Measurements from ENCODE around the gene CDC42EP5. TPM values are rescaled to one million over a fixed set of nuclear protein-coding genes. Genes with fewer than 3 reads are reported as not detected.
"Not testable (repeated sequence)": the region's sequence is repeated elsewhere in the genome, so short reads cannot be mapped to it uniquely, and the experiment has no call there.

Gene CDC42EP5
- total RNA-seq (2014; rRNA removed; shearing (Covaris generic)): 1.2 and 8.8 TPM in 2 replicates

DNA sequence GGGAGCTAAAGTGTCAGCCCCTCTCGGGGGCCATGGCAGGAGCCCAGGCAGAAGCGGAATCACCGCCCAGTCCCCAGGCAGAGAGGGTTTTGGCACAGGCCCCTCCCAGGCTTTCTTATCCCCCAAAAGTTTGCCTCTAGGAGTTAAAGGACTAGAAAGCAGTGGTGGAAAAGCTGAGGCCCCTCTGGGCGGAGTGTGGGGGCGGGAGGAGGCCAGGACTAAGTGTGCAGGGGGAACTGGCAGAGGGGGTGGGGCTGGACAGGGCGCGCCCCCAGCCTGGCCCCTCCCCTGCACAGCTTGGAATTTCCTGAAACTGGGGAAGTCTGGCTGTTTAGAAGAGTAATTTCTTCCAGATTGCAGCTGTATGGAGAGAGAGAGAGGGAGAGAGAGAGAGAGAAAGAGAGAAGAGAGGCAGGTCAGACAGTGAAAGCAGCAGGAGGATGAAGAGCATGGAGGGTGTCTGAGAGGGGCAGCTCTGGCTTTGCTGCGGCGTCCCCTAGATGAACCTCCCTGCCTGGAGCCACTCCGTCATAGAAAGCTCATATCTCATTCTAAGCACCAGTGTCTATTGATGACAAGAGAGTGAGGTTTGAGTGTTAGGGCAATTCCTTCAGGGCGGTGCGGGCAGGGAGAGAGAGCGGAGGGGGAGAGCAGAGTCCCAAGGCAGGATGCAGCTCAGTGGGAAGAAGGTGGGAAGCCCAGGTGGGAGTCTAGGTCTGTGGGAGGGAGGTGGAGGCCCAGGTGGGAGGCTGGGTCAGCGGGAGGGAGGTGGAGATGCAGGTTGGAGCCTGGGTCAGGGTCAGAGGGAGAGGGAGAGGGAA lies at the start of gene CDC42EP5:
TSS of gene CDC42EP5 (minus strand) at position 226 of the 821 bp plus-strand sequence. CDS start 7,749 bp downstream, outside the sequence.
- Histone ChIP-seq H3K9me3 (replicated peaks) (no peaks in the 10 kb centered on the region), H3K27me3 (replicated peaks) (no peaks in the 10 kb centered on the region), H3K4me1 (replicated peaks) (peaks cover 12% of the 10 kb centered on the region), H3K4me3 (peak within 1 kb of the TSS; percentile 33), H3K27ac (peak within 1 kb of the TSS; percentile 53), H3K36me3 (no peaks in the 10 kb centered on the region)
- DNase-seq (ENCODE audit: low read depth in 1 of 2, low spot score in 2 of 2): peak; percentile 72 to 79

DNA sequence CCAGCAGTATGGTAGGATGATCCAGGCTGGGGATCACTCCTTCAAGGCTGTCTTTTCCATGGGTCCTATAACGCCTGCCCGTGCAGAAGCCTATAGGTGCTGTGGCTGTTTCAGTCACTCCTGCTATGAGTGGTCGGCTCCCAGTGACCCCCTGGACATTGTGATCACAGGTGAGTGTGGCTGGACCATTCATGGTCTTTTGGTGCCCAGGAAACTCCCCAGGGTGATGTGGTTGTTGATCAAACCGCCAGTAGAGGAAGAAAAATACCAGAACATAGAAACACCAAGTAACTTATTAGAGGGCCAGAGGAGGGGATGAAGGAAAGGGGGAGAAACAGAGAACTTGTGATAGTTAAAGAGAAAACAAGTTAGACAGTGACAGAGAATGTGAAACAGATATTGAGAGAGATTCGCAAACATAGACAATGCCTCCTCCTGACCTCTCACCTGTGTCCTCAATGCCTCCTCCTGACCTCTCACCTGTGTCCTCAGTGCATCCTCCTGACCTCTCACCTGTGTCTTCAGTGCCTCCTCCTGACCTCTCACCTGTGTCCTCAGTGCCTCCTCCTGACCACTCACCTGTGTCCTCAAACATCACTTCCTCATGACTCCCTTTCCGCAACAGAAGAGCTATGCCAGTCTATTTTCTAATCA lies 48.9 kb upstream of the CDC42EP5 start:
- no peaks in the 10 kb centered on the region for H3K36me3 ChIP-seq
- no peaks in the 10 kb centered on the region for H3K4me1 ChIP-seq (replicated peaks)
- DNase-seq (ENCODE audit: low read depth in 1 of 2, low spot score in 2 of 2): no peak
- no peak overlapping the region for H3K4me3 ChIP-seq
- no peaks in the 10 kb centered on the region for H3K9me3 ChIP-seq (replicated peaks)
- H3K27me3 ChIP-seq (replicated peaks): no peaks in the 10 kb centered on the region
- no peak overlapping the region for H3K27ac ChIP-seq

DNA sequence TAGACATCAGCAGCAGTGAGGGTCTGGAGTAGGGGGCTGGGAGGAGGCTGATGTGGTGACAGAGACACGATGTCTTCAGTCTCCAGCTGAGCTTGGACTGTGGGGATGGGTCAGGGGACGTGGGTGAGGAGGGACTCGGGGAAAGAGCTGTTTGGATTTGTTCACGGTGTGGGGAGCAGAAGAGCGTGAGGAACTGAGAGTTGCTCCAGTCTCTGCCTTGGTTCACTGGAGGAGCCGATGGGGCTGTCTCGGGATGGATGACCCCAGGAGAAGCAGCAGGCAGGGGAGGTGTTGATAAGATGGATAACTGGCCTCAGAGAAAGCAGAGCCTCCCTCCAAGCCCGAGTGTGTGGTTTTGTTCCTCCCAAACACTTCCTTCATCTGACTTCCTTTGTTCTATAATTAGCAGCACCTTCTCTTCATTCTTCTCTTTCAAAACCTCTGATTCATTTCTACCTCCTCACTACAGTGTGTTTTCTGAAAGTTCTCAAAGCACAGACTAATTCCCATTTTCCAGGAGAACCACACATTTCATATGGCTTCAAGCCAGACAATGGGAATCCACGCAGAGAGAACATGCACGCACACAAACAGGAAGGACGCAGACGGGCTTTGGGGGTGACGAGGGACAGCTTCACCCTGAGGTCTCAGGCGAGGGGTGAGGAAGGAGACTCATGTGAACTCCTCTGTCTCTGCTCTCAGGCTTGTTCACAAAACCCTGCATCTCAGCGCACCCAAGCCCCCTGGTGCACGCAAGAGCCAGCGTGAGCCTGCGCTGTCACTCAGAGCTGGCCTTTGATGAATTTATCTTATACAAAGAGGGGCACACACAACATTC lies 48.1 kb upstream of the CDC42EP5 start:
- Histone ChIP-seq H3K27ac (no peak overlapping the region), H3K27me3 (replicated peaks) (no peaks in the 10 kb centered on the region), H3K9me3 (replicated peaks) (no peaks in the 10 kb centered on the region), H3K4me1 (replicated peaks) (no peaks in the 10 kb centered on the region), H3K4me3 (no peak overlapping the region), H3K36me3 (no peaks in the 10 kb centered on the region)
- no peak for DNase-seq (ENCODE audit: low read depth in 1 of 2, low spot score in 2 of 2)

DNA sequence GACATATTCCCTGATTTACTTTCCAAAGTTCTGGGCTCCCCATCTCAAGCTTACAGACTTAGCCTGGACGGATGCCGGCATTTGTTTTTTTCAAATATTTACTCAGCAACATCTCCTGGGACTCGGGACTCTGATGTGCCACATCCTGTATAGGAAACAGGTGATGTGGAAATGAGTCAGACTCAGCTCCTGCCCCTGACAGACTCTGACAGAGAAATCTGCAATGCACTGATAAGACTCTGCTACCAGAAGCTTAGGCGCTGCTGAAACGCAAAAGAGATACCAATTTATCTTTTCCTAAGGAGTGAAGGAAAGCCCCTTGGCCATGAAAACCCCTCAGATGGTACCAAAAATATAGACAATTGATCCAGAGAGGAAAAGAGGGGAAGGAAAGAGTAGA lies 45.7 kb upstream of the CDC42EP5 start:
- no peaks in the 10 kb centered on the region; the same call in 1 of the 2 replicates for H3K27me3 ChIP-seq (replicated peaks)
- H3K9me3 ChIP-seq (replicated peaks): no peaks in the 10 kb centered on the region
- no peaks in the 10 kb centered on the region for H3K36me3 ChIP-seq
- H3K4me1 ChIP-seq (replicated peaks): no peaks in the 10 kb centered on the region
- no peak overlapping the region for H3K27ac ChIP-seq
- DNase-seq (ENCODE audit: low read depth in 1 of 2, low spot score in 2 of 2): no peak
- H3K4me3 ChIP-seq: no peak overlapping the region

DNA sequence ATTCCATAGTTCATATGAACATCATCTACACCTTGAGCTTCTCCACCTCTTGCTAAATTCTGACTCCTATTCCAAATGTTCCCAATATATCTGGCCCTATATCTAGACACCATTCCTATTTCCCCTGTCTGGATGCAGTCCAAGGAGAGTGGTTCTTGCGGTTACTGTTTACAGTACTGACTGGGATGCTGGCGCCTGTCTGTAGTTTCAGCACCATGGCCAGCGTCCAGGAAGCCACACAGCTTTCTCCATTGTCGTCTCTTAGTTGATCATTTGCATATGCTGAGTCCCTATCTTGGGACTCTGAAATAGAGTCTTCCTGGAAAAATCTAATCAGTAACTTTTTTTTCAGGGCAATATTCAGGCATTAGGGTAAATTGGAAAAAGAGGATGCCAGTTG lies 44.4 kb upstream of the CDC42EP5 start:
- Histone ChIP-seq H3K27ac (no peak overlapping the region), H3K9me3 (replicated peaks) (no peaks in the 10 kb centered on the region), H3K4me1 (replicated peaks) (no peaks in the 10 kb centered on the region), H3K4me3 (no peak overlapping the region), H3K36me3 (no peaks in the 10 kb centered on the region), H3K27me3 (replicated peaks) (no peaks in the 10 kb centered on the region; the same call in 1 of the 2 replicates)
- DNase-seq (ENCODE audit: low read depth in 1 of 2, low spot score in 2 of 2): peak; percentile 12 to 54

DNA sequence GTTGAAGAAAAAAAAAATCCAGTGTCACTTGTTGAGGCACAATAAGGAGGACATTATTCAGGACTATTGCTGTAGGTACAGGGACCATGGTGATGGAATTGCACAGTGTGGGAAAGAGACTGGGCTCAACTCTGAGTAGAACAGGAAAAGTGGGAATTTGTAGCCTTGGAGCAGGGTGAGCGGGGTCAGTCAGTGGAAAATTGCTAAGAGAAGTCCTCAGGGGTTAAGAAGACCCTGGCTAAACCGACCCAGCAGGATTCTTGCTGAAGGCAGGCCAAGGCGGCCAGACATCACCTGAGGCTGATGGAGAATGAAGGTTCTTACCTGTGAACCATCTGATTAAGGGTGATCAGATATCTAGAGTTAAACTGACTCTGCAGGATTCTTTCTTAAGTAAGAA lies 42.1 kb upstream of the CDC42EP5 start:
- no peaks in the 10 kb centered on the region for H3K4me1 ChIP-seq (replicated peaks)
- no peaks in the 10 kb centered on the region for H3K36me3 ChIP-seq
- H3K9me3 ChIP-seq (replicated peaks): no peaks in the 10 kb centered on the region
- no peaks in the 10 kb centered on the region; the same call in 1 of the 2 replicates for H3K27me3 ChIP-seq (replicated peaks)
- no peak for DNase-seq (ENCODE audit: low read depth in 1 of 2, low spot score in 2 of 2)
- no peak overlapping the region for H3K4me3 ChIP-seq
- no peak overlapping the region for H3K27ac ChIP-seq

DNA sequence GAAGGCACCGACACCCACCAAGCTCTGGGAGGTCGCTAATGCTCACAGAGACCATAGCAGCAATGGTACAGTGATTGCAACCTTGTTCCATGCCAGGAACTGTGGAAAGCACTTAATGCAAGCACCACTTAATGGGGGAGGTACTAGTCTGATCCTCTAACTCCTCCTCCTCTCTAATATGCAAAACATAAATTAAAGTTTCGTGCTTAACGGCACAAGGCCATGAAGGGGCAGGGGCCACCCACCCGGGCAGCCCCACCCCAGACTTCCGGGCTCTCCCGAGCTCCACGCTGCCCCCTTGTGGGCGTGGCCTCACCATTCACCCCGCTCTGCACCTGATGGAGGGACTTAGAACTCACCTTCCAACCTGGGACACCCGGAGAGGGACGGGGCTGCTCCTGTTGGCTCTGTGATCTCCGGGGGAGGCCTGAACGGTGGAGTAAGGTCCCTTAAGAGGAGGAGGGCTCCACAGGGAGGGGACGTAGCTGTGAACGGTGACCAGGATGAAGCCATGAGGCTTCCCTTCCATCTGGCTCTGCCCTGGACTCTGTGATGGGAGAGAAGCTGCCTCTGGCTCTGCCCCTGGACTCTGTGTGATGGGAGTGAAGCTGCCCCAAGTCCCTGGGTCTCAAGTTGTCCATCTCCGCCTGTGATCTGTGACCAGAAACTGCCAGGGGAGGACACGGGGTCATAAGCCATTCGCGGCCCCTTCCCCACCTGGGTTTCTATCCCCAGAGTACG lies 36.3 kb upstream of the CDC42EP5 start:
- not testable (repeated sequence) for H3K4me3 ChIP-seq; H3K4me1 ChIP-seq (replicated peaks)

DNA sequence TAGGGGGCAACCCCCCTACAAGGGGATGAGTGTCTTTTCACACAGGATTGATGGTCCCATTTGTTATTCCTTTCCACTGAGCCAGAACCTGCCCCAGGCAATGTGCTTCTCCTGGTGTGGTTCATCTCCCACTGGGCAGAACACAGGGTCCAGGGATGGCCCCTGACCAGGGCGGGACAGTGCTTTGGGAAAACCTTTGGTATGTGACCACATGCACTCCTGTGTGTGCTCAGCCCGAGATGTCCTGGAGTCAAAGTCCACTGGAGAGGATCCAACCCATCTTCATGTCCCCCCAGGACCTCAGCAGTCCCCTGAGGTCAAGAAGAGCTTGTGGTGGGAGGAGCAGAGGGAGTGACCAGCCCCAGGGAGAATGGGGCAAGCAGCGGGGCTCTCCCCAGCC lies 35.4 kb upstream of the CDC42EP5 start:
- H3K27ac ChIP-seq; H3K27me3 ChIP-seq (replicated peaks); H3K36me3 ChIP-seq; H3K4me1 ChIP-seq (replicated peaks); H3K4me3 ChIP-seq; H3K9me3 ChIP-seq (replicated peaks); DNase-seq (ENCODE audit: low read depth in 1 of 2, low spot score in 2 of 2): not testable (repeated sequence)

More for the DNA sequence above, 36.3 kb upstream of the CDC42EP5 start:
- not testable (repeated sequence) for H3K9me3 ChIP-seq (replicated peaks); DNase-seq (ENCODE audit: low read depth in 1 of 2, low spot score in 2 of 2); H3K36me3 ChIP-seq; H3K27me3 ChIP-seq (replicated peaks); H3K27ac ChIP-seq

DNA sequence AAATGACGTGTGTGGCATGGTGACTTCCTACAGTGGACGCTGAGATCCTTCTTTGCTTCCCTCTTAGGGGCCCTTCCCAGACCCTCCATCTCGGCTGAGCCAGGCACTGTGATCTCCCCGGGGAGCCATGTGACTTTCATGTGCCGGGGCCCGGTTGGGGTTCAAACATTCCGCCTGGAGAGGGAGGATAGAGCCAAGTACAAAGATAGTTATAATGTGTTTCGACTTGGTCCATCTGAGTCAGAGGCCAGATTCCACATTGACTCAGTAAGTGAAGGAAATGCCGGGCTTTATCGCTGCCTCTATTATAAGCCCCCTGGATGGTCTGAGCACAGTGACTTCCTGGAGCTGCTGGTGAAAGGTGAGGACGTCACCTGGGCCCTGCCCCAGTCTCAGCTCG lies 34.7 kb upstream of the CDC42EP5 start:
- Histone ChIP-seq H3K4me3 (no peak overlapping the region), H3K27me3 (replicated peaks) (0 out of 2 replicates have a peak, but pooled peaks cover 3% of the 10 kb centered on the region), H3K9me3 (replicated peaks) (no peaks in the 10 kb centered on the region), H3K36me3 (no peaks in the 10 kb centered on the region), H3K4me1 (replicated peaks) (no peaks in the 10 kb centered on the region), H3K27ac (no peak overlapping the region)
- no peak for DNase-seq (ENCODE audit: low read depth in 1 of 2, low spot score in 2 of 2)

DNA sequence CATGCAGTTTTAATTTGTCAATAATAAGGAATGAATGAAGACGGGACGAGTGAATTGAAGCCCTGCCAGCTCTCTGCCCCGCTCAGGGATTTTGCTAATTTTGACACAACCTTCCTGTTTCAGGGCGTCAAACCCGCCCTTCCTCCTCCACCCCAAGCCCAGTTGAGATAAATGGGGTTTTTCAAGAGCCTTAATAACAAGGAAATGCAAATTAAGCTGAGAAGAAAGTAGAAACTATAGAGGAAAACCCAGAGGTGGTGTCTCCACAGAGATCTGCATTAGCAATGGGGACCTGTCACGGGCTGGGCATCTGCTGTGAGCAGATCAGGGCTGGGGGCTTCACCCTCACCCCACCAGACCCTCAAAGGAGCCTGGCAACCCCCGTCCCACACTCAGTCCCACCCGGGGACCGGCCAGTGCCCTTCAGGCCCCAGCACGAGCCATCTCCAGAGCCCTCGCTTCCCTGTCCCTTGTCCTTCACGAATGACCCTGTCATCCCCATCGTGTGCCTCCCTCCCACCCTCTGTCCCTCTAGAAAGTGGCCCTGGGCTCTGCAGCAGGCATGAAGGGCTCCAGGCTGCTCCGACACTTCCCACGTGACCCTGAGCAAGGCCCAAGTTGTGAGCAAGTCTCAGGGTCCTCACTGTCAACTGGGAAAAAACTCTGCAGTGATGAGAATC lies 34.1 kb upstream of the CDC42EP5 start:
- not testable (repeated sequence) for H3K27ac ChIP-seq; H3K4me1 ChIP-seq (replicated peaks); DNase-seq (ENCODE audit: low read depth in 1 of 2, low spot score in 2 of 2); H3K27me3 ChIP-seq (replicated peaks); H3K36me3 ChIP-seq; H3K9me3 ChIP-seq (replicated peaks); H3K4me3 ChIP-seq

DNA sequence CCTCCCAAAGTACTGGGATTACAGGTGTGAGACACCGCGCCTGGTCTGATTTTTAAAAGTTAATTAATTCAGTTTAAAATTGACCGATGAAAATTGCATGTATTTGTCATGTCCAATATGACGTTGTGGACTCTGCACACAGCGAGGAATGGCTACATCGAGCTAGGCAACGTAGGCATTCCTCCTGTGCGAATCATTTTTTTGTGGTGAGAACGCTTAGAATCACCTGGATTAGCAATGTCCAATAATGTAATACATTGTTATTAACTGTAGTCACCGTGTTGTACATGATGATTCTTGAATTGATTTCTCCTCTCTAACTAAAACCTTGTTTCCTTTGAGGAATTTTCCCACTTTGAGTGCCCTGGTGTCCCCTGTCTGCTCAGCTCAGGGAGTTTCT lies 33.0 kb upstream of the CDC42EP5 start:
- no peak overlapping the region for H3K4me3 ChIP-seq
- no peak for DNase-seq (ENCODE audit: low read depth in 1 of 2, low spot score in 2 of 2)
- no peaks in the 10 kb centered on the region for H3K9me3 ChIP-seq (replicated peaks)
- no peaks in the 10 kb centered on the region for H3K36me3 ChIP-seq
- H3K27ac ChIP-seq: no peak overlapping the region
- 0 out of 2 replicates have a peak, but pooled peaks cover 8% of the 10 kb centered on the region for H3K27me3 ChIP-seq (replicated peaks)
- no peaks in the 10 kb centered on the region for H3K4me1 ChIP-seq (replicated peaks)

DNA sequence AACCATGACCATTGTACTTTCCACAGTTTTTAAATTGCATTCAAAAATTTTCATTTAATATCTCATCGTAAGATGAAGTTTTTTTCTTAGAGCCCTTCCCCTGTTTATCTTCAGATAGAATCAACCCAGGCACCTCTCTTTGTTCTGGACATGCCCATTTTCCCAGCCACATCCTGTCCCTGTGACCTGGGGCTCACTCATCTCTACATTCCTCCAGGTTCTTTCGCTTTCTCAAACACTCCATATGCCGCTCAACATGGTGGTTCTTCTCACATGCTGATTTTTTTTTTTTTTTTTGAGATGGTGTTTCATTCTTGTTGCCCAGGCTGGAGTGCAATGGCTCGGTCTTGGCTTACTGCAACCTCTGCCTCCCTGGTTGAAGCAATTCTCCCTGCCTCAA lies 32.4 kb upstream of the CDC42EP5 start:
- not testable (repeated sequence) for H3K4me3 ChIP-seq; H3K36me3 ChIP-seq; H3K9me3 ChIP-seq (replicated peaks); H3K4me1 ChIP-seq (replicated peaks); H3K27ac ChIP-seq; H3K27me3 ChIP-seq (replicated peaks); DNase-seq (ENCODE audit: low read depth in 1 of 2, low spot score in 2 of 2)
